IPS DF 6.9 (cell line): ENCODE data around the gene HCRT.
"Not testable (repeated sequence)": the region's sequence is repeated elsewhere in the genome, so short reads cannot be mapped to it uniquely, and the experiment has no call there.

Experiments
- DNase-seq: peaks from one replicate; pipeline ENCODE4 v3.0.0-alpha.2; 2013; ENCODE audit warnings: low read depth, low spot score
- H3K27ac ChIP-seq: one replicate; pipeline ENCODE4 v1.5.1; 2013; ENCODE audit warnings: low read length, control low read depth
- H3K27me3 ChIP-seq: 2 replicates; pipeline ENCODE4 v1.6.1; 2013; ENCODE audit warnings: mild to moderate bottlenecking, low read length; ENCODE audit not compliant: control insufficient read depth, insufficient read depth
- H3K36me3 ChIP-seq: 2 replicates; pipeline ENCODE4 v1.6.1; 2013; ENCODE audit warnings: low read length; ENCODE audit not compliant: control insufficient read depth, insufficient read depth
- H3K4me1 ChIP-seq: 2 replicates; pipeline ENCODE4 v1.6.1; 2013; ENCODE audit warnings: low read length; ENCODE audit not compliant: control insufficient read depth, insufficient read depth
- H3K4me3 ChIP-seq: 2 replicates; pipeline ENCODE4 v1.5.1; 2013; ENCODE audit warnings: mild to moderate bottlenecking, low read length
- H3K9me3 ChIP-seq: 2 replicates; pipeline ENCODE4 v1.6.1; 2013; ENCODE audit warnings: low read length, inconsistent platforms; ENCODE audit not compliant: control insufficient read depth, insufficient read depth
- WGBS: extraction: QIAGEN DNeasy Blood & Tissue Kit; methylation state at CpG from one replicate; pipeline ENCODE4 v1.1.7; 2013; ENCODE audit warnings: mixed read lengths, missing lambda C conversion rate; ENCODE audit not compliant: insufficient read length, insufficient coverage; 5-methylcytosine and 5-hydroxymethylcytosine counted together

The HCRT gene

GRCh38 chr17:42163696-42164407 lies 21.4 kb downstream of the HCRT start:
- Histone ChIP-seq H3K4me1 (peaks cover 1% of the 10 kb centered on the region; the same call in 1 of the 2 replicates), H3K36me3 (no peaks in the 10 kb centered on the region)

GRCh38 chr17:42163113-42163512 lies 22.1 kb downstream of the HCRT start:
- DNase-seq: no peak
- no peaks in the 10 kb centered on the region for H3K9me3 ChIP-seq
- no peaks in the 10 kb centered on the region for H3K36me3 ChIP-seq
- H3K4me1 ChIP-seq: peaks cover 1% of the 10 kb centered on the region; the same call in 1 of the 2 replicates
- no peak overlapping the region for H3K27ac ChIP-seq
- no CpG with 5 or more reads among the region's 8 CpGs for WGBS
- H3K27me3 ChIP-seq: no peaks in the 10 kb centered on the region
- no peak overlapping the region for H3K4me3 ChIP-seq

More at GRCh38 chr17:42163696-42164407, 21.4 kb downstream of the HCRT start:
- Histone ChIP-seq H3K27ac (no peak overlapping the region), H3K4me3 (no peak overlapping the region), H3K27me3 (no peaks in the 10 kb centered on the region), H3K9me3 (no peaks in the 10 kb centered on the region)
- no peak for DNase-seq
- no CpG with 5 or more reads among the region's 22 CpGs for WGBS

GRCh38 chr17:42160531-42160910 lies 24.7 kb downstream of the HCRT start:
- WGBS: no CpG with 5 or more reads among the region's 7 CpGs
- Histone ChIP-seq H3K4me3 (no peak overlapping the region), H3K27me3 (no peaks in the 10 kb centered on the region), H3K27ac (no peak overlapping the region), H3K4me1 (peaks cover 6% of the 10 kb centered on the region), H3K9me3 (no peaks in the 10 kb centered on the region), H3K36me3 (no peaks in the 10 kb centered on the region)
- no peak for DNase-seq

GRCh38 chr17:42159796-42160530 lies 25.3 kb downstream of the HCRT start:
- no peak for DNase-seq
- WGBS: no CpG with 5 or more reads among the region's 14 CpGs
- Histone ChIP-seq H3K27me3 (no peaks in the 10 kb centered on the region), H3K36me3 (no peaks in the 10 kb centered on the region), H3K9me3 (no peaks in the 10 kb centered on the region), H3K4me3 (no peak overlapping the region), H3K27ac (no peak overlapping the region), H3K4me1 (peaks cover 6% of the 10 kb centered on the region)

GRCh38 chr17:42155614-42156045 lies 29.6 kb downstream of the HCRT start:
- no peaks in the 10 kb centered on the region for H3K36me3 ChIP-seq
- H3K4me1 ChIP-seq: peaks cover 6% of the 10 kb centered on the region
- no CpG with 5 or more reads among the region's 17 CpGs for WGBS
- DNase-seq: no peak
- H3K27ac ChIP-seq: no peak overlapping the region
- no peaks in the 10 kb centered on the region for H3K27me3 ChIP-seq
- H3K4me3 ChIP-seq: peak overlapping the region; percentile 97; the same call in 1 of the 2 replicates
- H3K9me3 ChIP-seq: no peaks in the 10 kb centered on the region

- Histone ChIP-seq H3K36me3 (no peaks in the 10 kb centered on the region), H3K27me3 (no peaks in the 10 kb centered on the region), H3K4me1 (peaks cover 6% of the 10 kb centered on the region), H3K4me3 (peak overlapping the region; percentile 97), H3K27ac (no peak overlapping the region), H3K9me3 (no peaks in the 10 kb centered on the region)
- WGBS: no CpG with 5 or more reads among the region's 15 CpGs
- DNase-seq: no peak
Observed at GRCh38 chr17:42153919-42154742, 31.1 kb downstream of the HCRT start.

GRCh38 chr17:42146911-42147607 lies 38.2 kb downstream of the HCRT start:
- no peaks in the 10 kb centered on the region for H3K9me3 ChIP-seq
- no peak for DNase-seq
- H3K27me3 ChIP-seq: no peaks in the 10 kb centered on the region
- WGBS: no CpG with 5 or more reads among the region's 13 CpGs
- H3K36me3 ChIP-seq: no peaks in the 10 kb centered on the region
- no peak overlapping the region for H3K4me3 ChIP-seq
- H3K4me1 ChIP-seq: no peaks in the 10 kb centered on the region
- no peak overlapping the region for H3K27ac ChIP-seq

- not testable (repeated sequence) for H3K36me3 ChIP-seq, H3K27ac ChIP-seq, H3K27me3 ChIP-seq, H3K9me3 ChIP-seq, H3K4me3 ChIP-seq, H3K4me1 ChIP-seq, DNase-seq
- no CpG with 5 or more reads among the region's 4 CpGs for WGBS
Observed at GRCh38 chr17:42143138-42143537, 42.1 kb downstream of the HCRT start.

- H3K36me3 ChIP-seq: peaks cover 4% of the 10 kb centered on the region; the same call in 1 of the 2 replicates
- no peak for DNase-seq
- WGBS: no CpG with 5 or more reads among the region's 7 CpGs
Observed at GRCh38 chr17:42142371-42142896, 42.8 kb downstream of the HCRT start.

More at GRCh38 chr17:42142371-42142896, 42.8 kb downstream of the HCRT start:
- Histone ChIP-seq H3K27ac (no peak overlapping the region), H3K9me3 (no peaks in the 10 kb centered on the region), H3K4me3 (no peak overlapping the region), H3K4me1 (no peaks in the 10 kb centered on the region; the same call in 1 of the 2 replicates), H3K27me3 (no peaks in the 10 kb centered on the region)
